AG09309 (cell line): ENCODE data around the gene MICAL2.

ENCODE experiments used
- DNase-seq: peaks from one replicate; pipeline ENCODE4 v3.0.0-alpha.2; 2010; ENCODE audit warnings: low read depth
- H3K4me3 ChIP-seq: 2 replicates; pipeline ENCODE4 v1.5.1; 2011; ENCODE audit warnings: mild to moderate bottlenecking, low read depth, low read length, moderate library complexity; ENCODE audit not compliant: control insufficient read depth
- TF ChIP-seq, protein P1 (sequence below): IDR thresholded peaks from 2 replicates; pipeline ENCODE4 v1.5.1; 2011; ENCODE audit warnings: mild to moderate bottlenecking, low read depth, low read length, inconsistent platforms; ENCODE audit not compliant: insufficient read depth, control insufficient read depth; ENCODE audit errors: missing control alignments

Gene MICAL2

DNA sequence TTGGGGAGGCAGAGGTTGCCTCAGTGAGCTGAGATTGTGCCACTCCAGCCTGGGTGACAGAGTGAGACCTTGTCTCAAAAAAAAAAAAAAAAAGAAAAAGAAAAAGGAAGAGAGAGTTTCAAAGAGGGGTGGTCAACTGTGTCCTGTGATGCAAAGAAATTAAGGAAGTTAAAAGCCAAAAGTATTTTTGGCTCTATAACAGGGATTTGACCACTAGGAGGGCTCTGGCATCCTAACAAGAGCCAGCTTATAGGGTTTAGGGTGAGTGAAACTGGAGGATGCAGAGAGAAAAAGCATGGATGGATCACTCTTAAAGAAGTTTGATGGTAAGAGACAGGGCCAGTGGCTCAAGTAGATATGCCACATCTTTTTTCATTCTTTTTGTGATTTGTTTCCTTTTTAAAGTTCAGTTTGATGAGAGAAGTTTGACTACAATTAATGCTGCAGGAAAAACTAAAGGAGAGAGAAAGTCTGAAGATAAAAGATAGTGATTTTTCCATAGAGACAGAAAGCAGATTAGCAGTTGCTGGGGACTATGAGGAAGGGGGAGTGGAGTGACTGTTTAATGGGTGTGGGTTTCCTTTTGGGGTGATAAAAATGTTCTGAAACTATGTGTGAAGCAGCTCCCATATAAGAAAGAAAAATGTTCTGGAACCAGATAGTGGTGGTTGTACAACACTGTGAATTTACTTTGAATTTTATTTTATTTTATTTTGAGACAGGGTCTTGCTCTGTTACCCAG, 11.1 kb upstream of the MICAL2 start:
- TF ChIP-seq, protein P1, sequence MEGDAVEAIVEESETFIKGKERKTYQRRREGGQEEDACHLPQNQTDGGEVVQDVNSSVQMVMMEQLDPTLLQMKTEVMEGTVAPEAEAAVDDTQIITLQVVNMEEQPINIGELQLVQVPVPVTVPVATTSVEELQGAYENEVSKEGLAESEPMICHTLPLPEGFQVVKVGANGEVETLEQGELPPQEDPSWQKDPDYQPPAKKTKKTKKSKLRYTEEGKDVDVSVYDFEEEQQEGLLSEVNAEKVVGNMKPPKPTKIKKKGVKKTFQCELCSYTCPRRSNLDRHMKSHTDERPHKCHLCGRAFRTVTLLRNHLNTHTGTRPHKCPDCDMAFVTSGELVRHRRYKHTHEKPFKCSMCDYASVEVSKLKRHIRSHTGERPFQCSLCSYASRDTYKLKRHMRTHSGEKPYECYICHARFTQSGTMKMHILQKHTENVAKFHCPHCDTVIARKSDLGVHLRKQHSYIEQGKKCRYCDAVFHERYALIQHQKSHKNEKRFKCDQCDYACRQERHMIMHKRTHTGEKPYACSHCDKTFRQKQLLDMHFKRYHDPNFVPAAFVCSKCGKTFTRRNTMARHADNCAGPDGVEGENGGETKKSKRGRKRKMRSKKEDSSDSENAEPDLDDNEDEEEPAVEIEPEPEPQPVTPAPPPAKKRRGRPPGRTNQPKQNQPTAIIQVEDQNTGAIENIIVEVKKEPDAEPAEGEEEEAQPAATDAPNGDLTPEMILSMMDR = no peak
- H3K4me3 ChIP-seq = no peak overlapping the region
- DNase-seq = no peak

DNA sequence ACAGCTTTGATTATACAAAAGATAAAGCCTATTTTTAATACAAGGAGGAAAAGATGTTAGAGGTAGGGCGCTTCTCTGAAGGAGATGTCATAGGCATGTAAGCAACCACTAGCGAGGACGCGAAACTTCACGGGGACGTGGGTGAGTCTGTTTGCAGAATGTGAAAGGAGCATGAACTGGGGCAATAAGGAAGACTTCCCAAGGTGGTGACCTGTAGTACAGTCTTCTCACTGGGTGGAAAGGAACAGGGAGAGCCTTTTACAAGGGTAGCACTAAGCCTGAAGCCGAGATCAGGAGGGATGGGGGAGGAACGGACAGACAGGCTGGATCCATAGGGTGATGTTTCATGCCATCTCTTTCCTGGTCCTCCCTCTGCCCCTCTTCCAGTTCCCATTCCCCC, 10.0 kb upstream of the MICAL2 start:
- no peak for DNase-seq
- TF ChIP-seq, protein P1 = no peak

DNA sequence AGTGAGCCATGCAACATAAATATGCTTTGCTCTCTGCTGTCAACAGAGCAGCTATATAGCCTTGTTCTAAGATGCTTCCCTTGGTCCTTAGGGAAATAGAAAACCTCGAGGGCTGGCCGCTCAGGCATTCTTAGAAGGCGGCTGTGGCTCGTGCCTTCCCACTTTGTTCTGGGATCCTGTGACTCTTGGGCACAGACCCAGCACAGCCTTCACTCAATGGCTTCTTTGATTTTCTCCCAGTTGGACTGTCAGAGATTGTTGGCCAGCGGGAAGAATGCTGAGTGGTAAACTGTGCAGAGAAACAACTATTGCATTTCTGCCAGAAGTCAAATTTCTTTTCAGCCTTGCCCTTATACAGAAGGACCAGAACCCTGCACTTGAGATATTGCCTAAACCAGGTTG, 9.5 kb upstream of the MICAL2 start:
- TF ChIP-seq, protein P1 = no peak
- H3K4me3 ChIP-seq = no peak overlapping the region
- DNase-seq = no peak

More for the DNA sequence above, 10.0 kb upstream of the MICAL2 start:
- H3K4me3 ChIP-seq = no peak overlapping the region

DNA sequence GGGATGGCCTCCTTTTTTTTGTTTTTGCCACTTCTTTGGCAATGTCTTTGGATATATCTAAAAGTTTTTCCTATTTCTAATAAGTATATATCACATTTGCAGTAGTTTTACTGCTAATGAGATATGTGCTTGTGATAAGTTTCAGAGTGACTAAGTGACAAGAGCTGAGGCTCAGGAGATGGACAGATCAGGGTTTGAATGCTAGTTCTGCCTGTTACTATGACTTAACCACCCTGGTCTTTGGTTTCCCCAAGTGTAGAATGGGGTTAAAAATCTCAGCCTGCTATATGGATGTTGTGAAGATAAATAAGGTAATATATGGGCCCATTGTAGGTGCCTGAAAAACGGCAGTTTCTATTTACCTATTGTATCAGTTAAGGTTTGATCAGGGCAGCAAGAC, 9.1 kb upstream of the MICAL2 start:
- TF ChIP-seq, protein P1 = no peak
- no peak overlapping the region for H3K4me3 ChIP-seq
- no peak for DNase-seq

DNA sequence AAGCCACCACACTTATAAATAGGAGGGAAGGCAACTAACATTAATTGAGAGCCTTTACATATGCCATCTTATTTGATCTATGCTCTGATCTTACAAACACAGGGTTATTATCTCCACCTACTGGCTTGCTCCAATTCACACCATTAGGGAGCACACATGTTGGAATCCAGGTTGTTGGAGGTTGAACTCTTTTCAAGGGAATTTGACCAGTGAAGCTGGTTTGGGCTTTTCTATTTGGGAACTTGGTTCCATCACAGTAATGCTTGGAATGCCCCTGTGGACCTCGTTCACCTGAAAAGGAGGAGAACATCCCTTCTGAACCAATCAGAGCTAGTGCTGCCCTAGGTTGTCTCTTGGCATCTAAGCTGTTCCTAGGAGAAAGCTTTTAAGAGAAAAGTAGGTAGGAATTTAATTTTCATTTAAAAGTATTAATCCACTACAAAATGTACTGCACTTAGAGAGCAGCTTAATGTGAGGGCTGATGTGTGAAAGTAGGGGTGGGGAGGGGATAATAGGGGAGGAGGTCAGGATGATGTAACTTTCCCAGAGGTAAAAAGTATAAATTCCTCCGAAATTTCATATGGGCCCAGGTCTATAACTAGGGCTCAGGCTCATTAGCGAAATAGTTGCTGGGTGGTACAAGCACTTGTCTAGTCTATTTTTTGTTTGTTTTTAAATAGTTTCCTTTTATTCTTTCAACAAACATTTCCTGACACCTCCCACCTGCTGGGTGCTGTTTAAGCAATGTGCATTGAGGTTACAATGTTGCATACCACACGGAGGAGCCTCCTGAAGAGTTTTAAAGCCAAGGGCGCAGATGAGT, 7.6 kb upstream of the MICAL2 start:
- DNase-seq = no peak
- H3K4me3 ChIP-seq = no peak overlapping the region
- TF ChIP-seq, protein P1 = peak; percentile 33

DNA sequence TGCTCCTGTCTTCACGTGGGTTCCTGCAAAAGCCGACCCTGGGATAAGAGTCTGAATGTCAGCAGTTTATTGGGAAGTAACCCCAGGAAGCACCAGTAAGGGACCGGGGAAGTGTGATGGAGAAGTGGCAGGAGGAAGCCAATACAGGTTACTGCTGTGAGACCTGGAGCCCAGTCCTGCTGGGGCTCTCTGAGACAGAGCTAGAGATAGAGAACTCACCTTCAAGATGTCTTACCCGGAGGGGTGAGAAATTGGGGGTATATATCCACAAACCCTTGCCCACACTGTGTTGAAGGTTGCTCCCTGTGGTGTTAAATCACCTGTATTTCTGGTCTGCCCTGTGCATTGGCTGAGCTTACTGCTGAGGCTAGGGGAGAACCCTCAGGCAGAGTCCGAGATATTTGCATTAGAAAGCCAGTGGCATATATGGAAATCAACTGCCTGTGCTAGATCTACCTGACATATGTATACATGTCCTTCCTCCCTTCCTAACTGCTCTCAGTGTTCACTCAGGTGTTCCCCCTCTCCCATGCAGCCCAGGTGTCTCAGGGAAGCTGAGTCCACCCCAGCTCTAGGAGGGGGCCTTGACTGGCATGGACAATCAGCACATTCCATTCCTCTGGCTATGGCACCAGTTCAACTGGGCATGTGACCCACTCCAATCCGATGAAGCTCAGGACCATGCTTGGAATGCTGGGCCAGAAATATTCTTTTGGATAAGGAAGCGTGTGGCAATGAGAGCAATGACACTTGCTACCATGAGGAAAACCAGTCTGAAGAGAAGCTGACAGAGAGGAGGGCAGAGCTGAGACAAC, 6.8 kb upstream of the MICAL2 start:
- TF ChIP-seq, protein P1 = no peak
- DNase-seq = no peak
- no peak overlapping the region for H3K4me3 ChIP-seq
